Nephron progenitor cell (in vitro differentiated cells): ENCODE measurements around the gene URAD.

Experiments used
- DNase-seq: peaks from one replicate; pipeline ENCODE4 v3.0.0; 2021
- H3K27ac Mint-ChIP-seq: 2 replicates; pipeline ENCODE4 v1.8.0; 2021; ENCODE audit warnings: mild to moderate bottlenecking, moderate library complexity, mixed read lengths
- H3K27me3 Mint-ChIP-seq: 2 replicates; pipeline ENCODE4 v1.8.0; 2021; ENCODE audit warnings: mild to moderate bottlenecking, low read depth, mixed read lengths; ENCODE audit not compliant: poor library complexity
- H3K36me3 Mint-ChIP-seq: 2 replicates; pipeline ENCODE4 v1.8.0; 2021; ENCODE audit warnings: low read depth, mixed read lengths
- H3K4me1 Mint-ChIP-seq: 2 replicates; pipeline ENCODE4 v1.8.0; 2021; ENCODE audit warnings: mixed read lengths
- H3K4me3 Mint-ChIP-seq: 2 replicates; pipeline ENCODE4 v1.8.0; 2021; ENCODE audit warnings: mild to moderate bottlenecking, moderate library complexity, mixed read lengths
- H3K9me3 Mint-ChIP-seq: 2 replicates; pipeline ENCODE4 v1.8.0; 2021; ENCODE audit warnings: mild to moderate bottlenecking, moderate library complexity, mixed read lengths
- TF ChIP-seq, protein P1 (sequence below): fragments of 200-600 bp; sonication (generic); IDR thresholded peaks from 2 replicates; pipeline ENCODE4 v1.5.0; 2021; ENCODE audit warnings: antibody characterized with exemption

Gene URAD

GRCh38 chr13:27929868-27930267 is 58.6 kb downstream of the URAD start:
- H3K9me3 Mint-ChIP-seq, result peaks cover 3% of the 10 kb centered on the region
- TF ChIP-seq, protein P1, sequence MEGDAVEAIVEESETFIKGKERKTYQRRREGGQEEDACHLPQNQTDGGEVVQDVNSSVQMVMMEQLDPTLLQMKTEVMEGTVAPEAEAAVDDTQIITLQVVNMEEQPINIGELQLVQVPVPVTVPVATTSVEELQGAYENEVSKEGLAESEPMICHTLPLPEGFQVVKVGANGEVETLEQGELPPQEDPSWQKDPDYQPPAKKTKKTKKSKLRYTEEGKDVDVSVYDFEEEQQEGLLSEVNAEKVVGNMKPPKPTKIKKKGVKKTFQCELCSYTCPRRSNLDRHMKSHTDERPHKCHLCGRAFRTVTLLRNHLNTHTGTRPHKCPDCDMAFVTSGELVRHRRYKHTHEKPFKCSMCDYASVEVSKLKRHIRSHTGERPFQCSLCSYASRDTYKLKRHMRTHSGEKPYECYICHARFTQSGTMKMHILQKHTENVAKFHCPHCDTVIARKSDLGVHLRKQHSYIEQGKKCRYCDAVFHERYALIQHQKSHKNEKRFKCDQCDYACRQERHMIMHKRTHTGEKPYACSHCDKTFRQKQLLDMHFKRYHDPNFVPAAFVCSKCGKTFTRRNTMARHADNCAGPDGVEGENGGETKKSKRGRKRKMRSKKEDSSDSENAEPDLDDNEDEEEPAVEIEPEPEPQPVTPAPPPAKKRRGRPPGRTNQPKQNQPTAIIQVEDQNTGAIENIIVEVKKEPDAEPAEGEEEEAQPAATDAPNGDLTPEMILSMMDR, result no peak
- no peaks in the 10 kb centered on the region for H3K36me3 Mint-ChIP-seq
- no peak overlapping the region for H3K27ac Mint-ChIP-seq
- H3K4me1 Mint-ChIP-seq, result peaks cover 25% of the 10 kb centered on the region
- no peak overlapping the region for H3K4me3 Mint-ChIP-seq
- no peak for DNase-seq
- H3K27me3 Mint-ChIP-seq, result peaks cover 91% of the 10 kb centered on the region

DNA sequence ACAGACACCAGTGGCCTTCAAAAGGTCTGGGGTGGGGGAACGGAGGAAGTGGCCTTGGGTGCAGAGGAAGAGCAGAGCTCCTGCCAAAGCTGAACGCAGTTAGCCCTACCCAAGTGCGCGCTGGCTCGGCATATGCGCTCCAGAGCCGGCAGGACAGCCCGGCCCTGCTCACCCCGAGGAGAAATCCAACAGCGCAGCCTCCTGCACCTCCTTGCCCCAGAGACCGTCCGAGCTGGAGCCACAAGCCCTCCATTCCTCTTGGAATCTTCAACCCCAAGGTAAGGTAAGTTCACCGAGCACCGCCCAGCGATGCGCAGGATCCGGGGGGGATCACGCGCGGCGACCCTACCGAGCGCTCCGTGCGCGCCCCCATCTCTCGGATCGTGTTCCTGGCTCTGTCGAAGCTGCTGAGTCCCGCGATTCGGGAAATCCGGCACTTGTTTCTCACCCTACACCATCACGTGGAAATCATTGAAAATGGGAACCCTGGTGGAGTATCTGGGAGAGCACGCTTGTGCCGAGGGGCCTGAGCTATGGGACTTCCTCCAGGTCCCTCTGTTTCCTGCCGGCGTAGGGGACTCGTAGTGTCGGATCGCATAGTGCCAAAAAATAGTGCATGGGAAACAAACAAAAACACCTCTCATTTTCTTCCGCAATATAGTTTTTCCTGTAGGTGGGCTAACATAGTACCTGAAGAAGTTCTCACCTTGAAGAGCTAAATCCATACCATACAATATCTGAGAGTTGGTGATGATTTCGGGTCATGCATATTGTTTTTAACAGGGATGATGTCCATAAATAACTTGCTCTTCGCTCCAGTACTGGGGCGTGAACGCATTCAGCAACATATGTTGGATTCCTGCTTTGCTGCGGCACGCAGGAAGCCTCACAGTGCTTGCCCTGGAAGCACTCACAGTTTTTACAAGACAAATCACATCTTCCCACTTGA is 59.4 kb downstream of the URAD start:
- H3K4me1 Mint-ChIP-seq, result peaks cover 29% of the 10 kb centered on the region
- DNase-seq, result no peak

DNA sequence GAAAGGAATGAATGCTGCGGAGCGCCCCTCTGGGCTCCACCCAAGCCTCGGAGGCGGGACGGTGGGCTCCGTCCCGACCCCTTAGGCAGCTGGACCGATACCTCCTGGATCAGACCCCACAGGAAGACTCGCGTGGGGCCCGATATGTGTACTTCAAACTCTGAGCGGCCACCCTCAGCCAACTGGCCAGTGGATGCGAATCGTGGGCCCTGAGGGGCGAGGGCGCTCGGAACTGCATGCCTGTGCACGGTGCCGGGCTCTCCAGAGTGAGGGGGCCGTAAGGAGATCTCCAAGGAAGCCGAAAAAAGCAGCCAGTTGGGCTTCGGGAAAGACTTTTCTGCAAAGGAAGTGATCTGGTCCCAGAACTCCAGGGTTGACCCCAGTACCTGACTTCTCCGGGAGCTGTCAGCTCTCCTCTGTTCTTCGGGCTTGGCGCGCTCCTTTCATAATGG is 60.1 kb downstream of the URAD start:
- Mint-ChIP-seq H3K27me3 (peaks cover 98% of the 10 kb centered on the region), H3K9me3 (peaks cover 3% of the 10 kb centered on the region), H3K4me3 (peak overlapping the region; percentile 20), H3K27ac (no peak overlapping the region), H3K4me1 (peaks cover 36% of the 10 kb centered on the region), H3K36me3 (no peaks in the 10 kb centered on the region)
- DNase-seq, result no peak
- TF ChIP-seq, protein P1, result no peak

More for the DNA sequence above, 59.4 kb downstream of the URAD start:
- Mint-ChIP-seq H3K4me3 (peak overlapping the region; percentile 20), H3K36me3 (no peaks in the 10 kb centered on the region), H3K27ac (no peak overlapping the region), H3K27me3 (peaks cover 98% of the 10 kb centered on the region), H3K9me3 (peaks cover 3% of the 10 kb centered on the region)
- TF ChIP-seq, protein P1, result no peak
